ENCODE measurements around the gene FGFBP2.

Gene FGFBP2

GRCh38 chr4:15963001-15963451 is at the start of gene FGFBP2:
TSS of gene FGFBP2 (minus strand) at chr4:15963175. CDS start at chr4:15963129, 46 bp downstream.
- Histone ChIP-seq H3K4me3 (IDR thresholded peaks at IDR 0.05; ENCODE audit: insufficient read depth, low read depth, low read length) (no peak within 1 kb of the TSS), H3K27ac (no peak within 1 kb of the TSS), H3K36me3 (ENCODE audit: insufficient read depth) (no peaks in the 10 kb centered on the region), H4K20me1 (ENCODE audit: insufficient read depth) (no peaks in the 10 kb centered on the region), H3K27me3 (ENCODE audit: insufficient read depth, low read depth) (no peaks in the 10 kb centered on the region), H3K4me2 (no peak within 1 kb of the TSS), H3K4me1 (ENCODE audit: low read depth, poor library complexity, severe bottlenecking) (no peaks in the 10 kb centered on the region), H3K9ac (no peak within 1 kb of the TSS), H2AFZ (ENCODE audit: low read depth) (no peak within 1 kb of the TSS), H3K79me2 (ENCODE audit: insufficient read depth, low read depth) (no peaks in the 10 kb centered on the region)
- 0 out of 2 replicates have a peak, but pooled peaks have one; percentile 19 for TF ChIP-seq CTCF (conservative IDR thresholded peaks at IDR 0.05; ENCODE audit: low read depth, low read length)

GRCh38 chr4:16011173-16011572 is 48.2 kb upstream of the FGFBP2 start:
- Histone ChIP-seq H3K27me3 (ENCODE audit: insufficient read depth, low read depth) (no peaks in the 10 kb centered on the region), H3K4me3 (IDR thresholded peaks at IDR 0.05; ENCODE audit: insufficient read depth, low read depth, low read length) (no peak overlapping the region), H4K20me1 (ENCODE audit: insufficient read depth) (no peaks in the 10 kb centered on the region), H3K36me3 (ENCODE audit: insufficient read depth) (no peaks in the 10 kb centered on the region), H3K79me2 (ENCODE audit: insufficient read depth, low read depth) (no peaks in the 10 kb centered on the region), H3K4me2 (no peak overlapping the region), H3K4me1 (ENCODE audit: low read depth, poor library complexity, severe bottlenecking) (no peaks in the 10 kb centered on the region), H3K9ac (no peak overlapping the region), H3K27ac (no peak overlapping the region), H2AFZ (ENCODE audit: low read depth) (no peak overlapping the region)
- no peak for TF ChIP-seq CTCF (conservative IDR thresholded peaks at IDR 0.05; ENCODE audit: low read depth, low read length)

GRCh38 chr4:16009153-16009552 is 46.2 kb upstream of the FGFBP2 start:
- H3K4me3 ChIP-seq (IDR thresholded peaks at IDR 0.05; ENCODE audit: insufficient read depth, low read depth, low read length): no peak overlapping the region
- no peaks in the 10 kb centered on the region for H3K27me3 ChIP-seq (ENCODE audit: insufficient read depth, low read depth)
- no peak overlapping the region for H3K27ac ChIP-seq
- no peaks in the 10 kb centered on the region for H4K20me1 ChIP-seq (ENCODE audit: insufficient read depth)
- H3K4me1 ChIP-seq (ENCODE audit: low read depth, poor library complexity, severe bottlenecking): no peaks in the 10 kb centered on the region
- no peak overlapping the region for H3K4me2 ChIP-seq
- H3K9ac ChIP-seq: no peak overlapping the region
- no peaks in the 10 kb centered on the region for H3K79me2 ChIP-seq (ENCODE audit: insufficient read depth, low read depth)
- no peak overlapping the region for H2AFZ ChIP-seq (ENCODE audit: low read depth)
- H3K36me3 ChIP-seq (ENCODE audit: insufficient read depth): no peaks in the 10 kb centered on the region
- no peak for TF ChIP-seq CTCF (conservative IDR thresholded peaks at IDR 0.05; ENCODE audit: low read depth, low read length)

GRCh38 chr4:16007471-16008095 is 44.6 kb upstream of the FGFBP2 start:
- no peak overlapping the region for H2AFZ ChIP-seq (ENCODE audit: low read depth)
- no peaks in the 10 kb centered on the region for H3K79me2 ChIP-seq (ENCODE audit: insufficient read depth, low read depth)
- no peaks in the 10 kb centered on the region for H3K36me3 ChIP-seq (ENCODE audit: insufficient read depth)
- no peak overlapping the region for H3K9ac ChIP-seq
- H3K4me2 ChIP-seq: no peak overlapping the region
- H3K4me3 ChIP-seq (IDR thresholded peaks at IDR 0.05; ENCODE audit: insufficient read depth, low read depth, low read length): no peak overlapping the region
- no peaks in the 10 kb centered on the region for H3K27me3 ChIP-seq (ENCODE audit: insufficient read depth, low read depth)
- no peaks in the 10 kb centered on the region for H3K4me1 ChIP-seq (ENCODE audit: low read depth, poor library complexity, severe bottlenecking)
- no peak overlapping the region for H3K27ac ChIP-seq
- TF ChIP-seq CTCF (conservative IDR thresholded peaks at IDR 0.05; ENCODE audit: low read depth, low read length): no peak
- H4K20me1 ChIP-seq (ENCODE audit: insufficient read depth): no peaks in the 10 kb centered on the region
